ENCODE data around the gene PIP4K2C.

- TF ChIP-seq TAF1 (IDR thresholded peaks at IDR 0.05; ENCODE audit: borderline replicate concordance, low read depth, low read length): no peak
- TF ChIP-seq POLR2AphosphoS5 (IDR thresholded peaks at IDR 0.05; ENCODE audit: low read depth, low read length): no peak
Observed at GRCh38 chr12:57579677-57580465, 11.1 kb upstream of the PIP4K2C start.

Measured in GM12892 (cell line).